ENCODE data around the gene SUSD1. TPM values are rescaled to one million over a fixed set of nuclear protein-coding genes. Genes with fewer than 3 reads are reported as not detected.

Gene SUSD1
- polyA plus RNA-seq, 1 of the 3 experiments (the other 2 are of a cell fraction), result 8.2 TPM

GRCh38 chr9:112000743-112001142 is 174.4 kb downstream of the SUSD1 start:
- H4K20me1 ChIP-seq (ENCODE audit: insufficient read depth), result no peaks in the 10 kb centered on the region
- H3F3A ChIP-seq (replicated peaks; ENCODE audit: insufficient read depth), result no peaks in the 10 kb centered on the region
- no peaks in the 10 kb centered on the region for H3K9me3 ChIP-seq
- no peaks in the 10 kb centered on the region for H3K4me1 ChIP-seq (ENCODE audit: control insufficient read depth in 1 of 2, insufficient read depth in 2 of 2, low read depth in 1 of 2, low read length in 1 of 2)
- ChIA-PET CTCF (no interaction called here), POLR2A (no interaction called here)
- 97% methylated on average over 3 of the region's 3 CpGs for WGBS (ENCODE audit: low lambda C conversion rate)
- H3K27ac ChIP-seq (ENCODE audit: low read depth in 2 of 2, low read length in 1 of 2), result no peak overlapping the region
- H3K9ac ChIP-seq, result no peak overlapping the region
- H3K79me2 ChIP-seq (ENCODE audit: insufficient read depth), result no peaks in the 10 kb centered on the region
- no peak for TF ChIP-seq ZBTB33 (IDR thresholded peaks at IDR 0.05; ENCODE audit: borderline replicate concordance, low read depth)
- TF ChIP-seq SMC3 (IDR thresholded peaks at IDR 0.05; ENCODE audit: low read depth, low read length), result no peak
- H3K36me3 ChIP-seq (replicated peaks in 1 of 2; ENCODE audit: control insufficient read depth in 1 of 2, insufficient read depth in 2 of 2, low read length in 1 of 2), result no peaks in the 10 kb centered on the region
- no peak overlapping the region for H3K4me2 ChIP-seq
- H3K4me3 ChIP-seq (ENCODE audit: low read depth in 2 of 2, low read length in 1 of 2), result no peak overlapping the region
- no peak overlapping the region for H2AFZ ChIP-seq (ENCODE audit: low read depth)
- no peak for DNase-seq
- H3K9me2 ChIP-seq, result no peaks in the 10 kb centered on the region
- no peaks in the 10 kb centered on the region for H3K27me3 ChIP-seq (ENCODE audit: insufficient read depth)

GRCh38 chr9:111999319-111999718 is 175.8 kb downstream of the SUSD1 start:
- Histone ChIP-seq H3K9me2 (no peaks in the 10 kb centered on the region), H4K20me1 (ENCODE audit: insufficient read depth) (no peaks in the 10 kb centered on the region), H2AFZ (ENCODE audit: low read depth) (no peak overlapping the region), H3K9me3 (no peaks in the 10 kb centered on the region), H3K4me3 (ENCODE audit: low read depth in 2 of 2, low read length in 1 of 2) (no peak overlapping the region), H3K36me3 (replicated peaks in 1 of 2; ENCODE audit: control insufficient read depth in 1 of 2, insufficient read depth in 2 of 2, low read length in 1 of 2) (no peaks in the 10 kb centered on the region), H3F3A (replicated peaks; ENCODE audit: insufficient read depth) (peaks cover 7% of the 10 kb centered on the region), H3K27ac (ENCODE audit: low read depth in 2 of 2, low read length in 1 of 2) (no peak overlapping the region), H3K9ac (no peak overlapping the region), H3K4me2 (no peak overlapping the region), H3K79me2 (ENCODE audit: insufficient read depth) (no peaks in the 10 kb centered on the region), H3K4me1 (ENCODE audit: control insufficient read depth in 1 of 2, insufficient read depth in 2 of 2, low read depth in 1 of 2, low read length in 1 of 2) (no peaks in the 10 kb centered on the region), H3K27me3 (ENCODE audit: insufficient read depth) (no peaks in the 10 kb centered on the region)
- no peak for TF ChIP-seq MEF2A (IDR thresholded peaks at IDR 0.05; ENCODE audit: borderline replicate concordance, low read depth)
- TF ChIP-seq EP300 (IDR thresholded peaks at IDR 0.05; ENCODE audit: borderline replicate concordance in 1 of 2, low read depth in 1 of 2, low read length in 1 of 2), result no peak
- TF ChIP-seq PBX3 (IDR thresholded peaks at IDR 0.05), result no peak
- TF ChIP-seq FOXM1 (IDR thresholded peaks at IDR 0.05; ENCODE audit: low read depth), result no peak
- no peak for TF ChIP-seq GATA2 (CRISPR knock-in tag; IDR thresholded peaks at IDR 0.05)
- no peak for TF ChIP-seq NRF1 (IDR thresholded peaks at IDR 0.05; ENCODE audit: low read depth, low read length)
- TF ChIP-seq MXI1 (IDR thresholded peaks at IDR 0.05; ENCODE audit: low read depth, low read length), result no peak
- no peak for TF ChIP-seq NFIC (IDR thresholded peaks at IDR 0.05; ENCODE audit: borderline replicate concordance)
- no peak for TF ChIP-seq TEAD4 (IDR thresholded peaks at IDR 0.05; ENCODE audit: borderline replicate concordance, insufficient read depth)
- TF ChIP-seq REST (IDR thresholded peaks at IDR 0.05; ENCODE audit: low read depth, low read length), result no peak
- no peak for TF ChIP-seq YY1 (IDR thresholded peaks at IDR 0.05; ENCODE audit: low read depth)
- TF ChIP-seq TAF1 (IDR thresholded peaks at IDR 0.05; ENCODE audit: borderline replicate concordance, low read depth, low read length), result no peak
- no peak for TF ChIP-seq RAD21 (IDR thresholded peaks at IDR 0.05; ENCODE audit: low read length)
- TF ChIP-seq RFX5 (IDR thresholded peaks at IDR 0.05; ENCODE audit: low read length), result no peak
- no peak for TF ChIP-seq EZH2phosphoT487 (IDR thresholded peaks at IDR 0.05; ENCODE audit: borderline replicate concordance, low read depth)
- TF ChIP-seq ELF1 (IDR thresholded peaks at IDR 0.05), result no peak
- no peak for TF ChIP-seq MAX (IDR thresholded peaks at IDR 0.05; ENCODE audit: low read depth)
- TF ChIP-seq FOXJ3 (CRISPR knock-in tag; IDR thresholded peaks at IDR 0.05), result no peak
- TF ChIP-seq GABPA (IDR thresholded peaks at IDR 0.05; ENCODE audit: low read depth), result no peak
- no peak for TF ChIP-seq JUND (IDR thresholded peaks at IDR 0.05)
- ChIA-PET CTCF (interaction anchor here (1.0 kb wide), 1 partner anchor 35 kb away, joined by 3 read pairs; no protein-coding TSS in a partner anchor), POLR2A (interaction anchor here (0.6 kb wide), 1 partner anchor 266 kb away, joined by 4 read pairs; no protein-coding TSS in a partner anchor)
- DNase-seq, result no peak
- WGBS (ENCODE audit: low lambda C conversion rate), result 69% methylated on average over 3 of the region's 3 CpGs

Data from SK-N-SH (cell line).